ENCODE data around the gene NPC1.

DNA sequence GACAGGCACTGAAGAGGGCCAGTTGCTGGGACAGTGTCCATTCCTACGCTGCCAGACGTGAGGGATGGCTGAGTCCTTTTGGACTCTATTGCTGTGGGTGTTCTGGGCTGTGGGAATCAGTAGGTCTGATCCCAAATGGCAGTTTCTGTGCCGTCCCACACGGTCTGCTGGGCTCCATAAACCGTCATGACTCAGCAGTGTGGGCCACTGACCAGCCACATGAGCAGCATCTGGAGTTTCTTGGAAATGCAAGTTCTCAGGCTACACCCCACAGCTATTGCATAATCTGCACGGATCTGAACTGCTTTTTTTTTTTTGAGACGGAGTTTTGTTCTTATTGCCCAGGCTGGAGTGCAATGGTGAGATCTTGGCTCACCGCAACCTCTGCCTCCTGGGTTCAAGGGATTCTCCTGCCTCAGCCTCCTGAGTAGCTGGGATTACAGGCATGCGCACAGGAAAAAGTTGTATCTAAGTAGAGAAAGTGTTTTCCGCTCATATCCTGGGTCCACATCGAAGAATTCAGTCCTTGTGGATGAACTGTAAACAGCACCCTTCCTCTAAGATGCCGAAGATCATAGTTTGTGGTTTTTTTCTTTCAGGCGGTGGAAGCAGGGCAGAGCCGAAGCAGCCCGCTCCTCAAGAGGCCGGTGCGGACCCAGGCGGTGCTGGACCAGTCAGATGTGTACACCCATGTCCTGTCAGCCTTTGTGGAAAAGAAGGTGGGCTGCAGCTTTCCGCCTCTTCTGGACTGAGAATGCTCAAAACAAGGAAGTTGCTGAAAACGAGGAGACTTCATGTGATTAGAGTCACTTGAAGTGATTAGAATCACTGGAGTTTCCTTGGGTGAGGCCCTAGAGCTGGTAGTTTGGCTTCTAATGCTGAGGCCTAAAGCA lies 57.5 kb downstream of the NPC1 start:
- TF ChIP-seq EGR1 (IDR thresholded peaks at IDR 0.05; ENCODE audit: low read depth) (no peak), EZH2 (IDR thresholded peaks at IDR 0.05) (no peak)
